HG03354 (cell line): ENCODE data around the gene NPPB.

Source experiments
- ATAC-seq: cut with Tn5 transposase; IDR thresholded peaks from one replicate; pipeline ENCODE4 v1.9.1; 2021; ENCODE audit warnings: mild to moderate bottlenecking; ENCODE audit not compliant: unreplicated experiment, poor library complexity, severe bottlenecking

NPPB gene

GRCh38 chr1:11836955-11837766, 21.6 kb downstream of the NPPB start:
- ATAC-seq = no peak

GRCh38 chr1:11835441-11836225, 23.1 kb downstream of the NPPB start:
- ATAC-seq = no peak

- ATAC-seq = no peak
Measured at GRCh38 chr1:11833900-11834299, 24.8 kb downstream of the NPPB start.

GRCh38 chr1:11833497-11833896, 25.2 kb downstream of the NPPB start:
- ATAC-seq = no peak

GRCh38 chr1:11831945-11832725, 26.6 kb downstream of the NPPB start:
- no peak for ATAC-seq

GRCh38 chr1:11828511-11828910, 30.2 kb downstream of the NPPB start:
- no peak for ATAC-seq

GRCh38 chr1:11826946-11827345, 31.8 kb downstream of the NPPB start:
- ATAC-seq = no peak

GRCh38 chr1:11825131-11825530, 33.6 kb downstream of the NPPB start:
- no peak for ATAC-seq

- ATAC-seq = no peak
Measured at GRCh38 chr1:11823366-11824137, 35.2 kb downstream of the NPPB start.

GRCh38 chr1:11822091-11822490, 36.7 kb downstream of the NPPB start:
- no peak for ATAC-seq

GRCh38 chr1:11817192-11817591, 41.6 kb downstream of the NPPB start:
- no peak for ATAC-seq

GRCh38 chr1:11813021-11813420, 45.7 kb downstream of the NPPB start:
- ATAC-seq = no peak
